ENCODE data around the gene CLRN3.

GRCh38 chr10:127907411-127908105 lies 14.8 kb upstream of the CLRN3 start:
- TF ChIP-seq CTCF (IDR thresholded peaks at IDR 0.05; ENCODE audit: insufficient read depth, low read length, poor library complexity, severe bottlenecking) (no peak), EZH2phosphoT487 (conservative IDR thresholded peaks at IDR 0.05; ENCODE audit: low read length) (no peak)

Measured in SU-DHL-6 (cell line).